Right lobe of liver (tissue), 6 donors: Measurements from ENCODE around the gene TRMO. TPM values are rescaled to one million over a fixed set of nuclear protein-coding genes. Genes with fewer than 3 reads are reported as not detected.

ENCODE experiments used
- ATAC-seq, 4 donors: fragments of 200-7000 bp; cut with Tn5 transposase; one replicate each; pipeline ENCODE4 v1.9.1; 2020; ENCODE audit warnings: mild to moderate bottlenecking in 4 of 4, moderate library complexity in 4 of 4
- DNase-seq, 3 donors: peaks; one replicate each; pipeline ENCODE4 v3.0.0-alpha.2; 2020
- H3K27ac ChIP-seq, 3 donors: fragments of 200-600 bp; one replicate each; pipeline ENCODE4 v1.8.0; 2022
- H3K27me3 ChIP-seq, 2 donors: fragments of 200-600 bp; one replicate each; pipeline ENCODE4 v1.8.0; 2022
- H3K36me3 ChIP-seq, 4 donors: fragments of 200-600 bp; sonication (generic) in 1 of 4; one replicate each; pipeline versions ENCODE4 v1.5.1 to v1.8.0; 2017 to 2022; ENCODE audit warnings: control low read depth in 1 of 4
- H3K4me1 ChIP-seq, 4 donors: fragments of 200-600 bp; sonication (generic) in 1 of 4; one replicate each; pipeline versions ENCODE4 v1.5.1 to v1.8.0; 2017 to 2022; ENCODE audit warnings: control low read depth in 1 of 4
- H3K4me3 ChIP-seq, 3 donors: fragments of 200-600 bp; one replicate each; pipeline ENCODE4 v1.8.0; 2022
- H3K9me3 ChIP-seq, 4 donors: fragments of 200-600 bp; sonication (generic) in 1 of 4; one replicate each; pipeline versions ENCODE4 v1.5.1 to v1.8.0; 2017 to 2022; ENCODE audit warnings: control low read depth in 1 of 4
- POLR2A ChIP-seq: fragments of 450-650 bp; IDR thresholded peaks from one replicate; pipeline ENCODE4 v1.6.1; 2017; ENCODE audit warnings: antibody characterized with exemption, mild to moderate bottlenecking
- WGBS: methylation state at CpG from one replicate; pipeline ENCODE4 v1.1.6; 2018; ENCODE audit warnings: low coverage, low lambda C conversion rate; ENCODE audit not compliant: insufficient coverage; ENCODE audit errors: missing lambda C conversion rate; 5-methylcytosine and 5-hydroxymethylcytosine counted together
- intact Hi-C, 2 donors: fragments of 100-400 bp; cut with DNase I; formaldehyde crosslinking; loops; one replicate each; pipeline versions ENCODE4 v1.11.2 to v1.14.1; 2022
- total RNA-seq, 6 experiments: library from RNA; depleted of rRNA in 2 of 6; stranded (reverse); fragments of >200 nt in 2 of 6; fragmentation: NEBNext Ultra II Directional in 3 of 6; extraction: Animal tissue kit (Norgen Biotek cat#: 25700) in 3 of 6; gene quantifications; one replicate each; pipeline versions ENCODE4 v1.1.0 to v1.2.4, GENCODE V29; 2016 to 2023
- TF ChIP-seq, protein P1 (sequence below), 4 donors: fragments of 200-600 bp in 3 of 4; fragments of 450-650 bp in 1 of 4; IDR thresholded peaks; one replicate each; pipeline versions ENCODE4 v1.5.1 to v1.8.0; 2016 to 2022; ENCODE audit warnings: antibody characterized with exemption in 4 of 4, mild to moderate bottlenecking in 2 of 4
- donor health status: DM: no; HTN: yes; CAD: no.
- donor health status: DM: no; HTN: no; CAD: no.
- donor health status: DM: no; HTN: no; CAD: no.
- donor health status: DM: no; HTN: yes; CAD: no.
- donor health status: DM: no; HTN: yes; CAD: no.

Gene TRMO
- total RNA-seq, 6 experiments from 2014 or later, result 5.7 to 14.7 (median 8.3) TPM

DNA sequence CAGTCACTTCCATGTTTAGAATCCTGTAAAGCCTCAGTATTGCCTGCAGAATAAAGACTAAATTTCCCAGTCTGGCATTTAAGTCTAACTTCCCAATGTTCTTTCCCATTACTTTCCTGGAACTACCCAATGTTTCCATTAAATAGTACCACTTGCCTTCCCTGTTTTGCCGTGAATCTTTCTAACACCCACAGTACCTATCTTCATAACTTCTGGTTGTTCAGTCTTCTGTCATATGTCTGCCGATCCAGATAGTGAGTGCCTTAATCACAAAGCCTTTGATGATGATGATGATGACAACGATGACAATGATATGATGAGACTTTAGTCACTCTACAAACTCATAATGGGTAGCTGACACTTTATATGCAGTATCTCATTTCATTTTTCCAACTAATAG is 22.3 kb upstream of the TRMO start:
- intact Hi-C loops, result no loop called here
- 59% methylated on average over 3 of the region's 3 CpGs for WGBS
- ATAC-seq (no peak), DNase-seq (no peak)
- no peak overlapping the region for H3K27ac ChIP-seq
- H3K4me3 ChIP-seq, result no peak overlapping the region
- H3K36me3 ChIP-seq, result no peaks in the 10 kb centered on the region
- H3K4me1 ChIP-seq, result no peaks in the 10 kb centered on the region
- H3K27me3 ChIP-seq, result no peaks in the 10 kb centered on the region
- H3K9me3 ChIP-seq, result no peaks in the 10 kb centered on the region
- no peak for TF ChIP-seq POLR2A
- TF ChIP-seq, protein P1, sequence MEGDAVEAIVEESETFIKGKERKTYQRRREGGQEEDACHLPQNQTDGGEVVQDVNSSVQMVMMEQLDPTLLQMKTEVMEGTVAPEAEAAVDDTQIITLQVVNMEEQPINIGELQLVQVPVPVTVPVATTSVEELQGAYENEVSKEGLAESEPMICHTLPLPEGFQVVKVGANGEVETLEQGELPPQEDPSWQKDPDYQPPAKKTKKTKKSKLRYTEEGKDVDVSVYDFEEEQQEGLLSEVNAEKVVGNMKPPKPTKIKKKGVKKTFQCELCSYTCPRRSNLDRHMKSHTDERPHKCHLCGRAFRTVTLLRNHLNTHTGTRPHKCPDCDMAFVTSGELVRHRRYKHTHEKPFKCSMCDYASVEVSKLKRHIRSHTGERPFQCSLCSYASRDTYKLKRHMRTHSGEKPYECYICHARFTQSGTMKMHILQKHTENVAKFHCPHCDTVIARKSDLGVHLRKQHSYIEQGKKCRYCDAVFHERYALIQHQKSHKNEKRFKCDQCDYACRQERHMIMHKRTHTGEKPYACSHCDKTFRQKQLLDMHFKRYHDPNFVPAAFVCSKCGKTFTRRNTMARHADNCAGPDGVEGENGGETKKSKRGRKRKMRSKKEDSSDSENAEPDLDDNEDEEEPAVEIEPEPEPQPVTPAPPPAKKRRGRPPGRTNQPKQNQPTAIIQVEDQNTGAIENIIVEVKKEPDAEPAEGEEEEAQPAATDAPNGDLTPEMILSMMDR (IDR thresholded peaks at IDR 0.05), result no peak

DNA sequence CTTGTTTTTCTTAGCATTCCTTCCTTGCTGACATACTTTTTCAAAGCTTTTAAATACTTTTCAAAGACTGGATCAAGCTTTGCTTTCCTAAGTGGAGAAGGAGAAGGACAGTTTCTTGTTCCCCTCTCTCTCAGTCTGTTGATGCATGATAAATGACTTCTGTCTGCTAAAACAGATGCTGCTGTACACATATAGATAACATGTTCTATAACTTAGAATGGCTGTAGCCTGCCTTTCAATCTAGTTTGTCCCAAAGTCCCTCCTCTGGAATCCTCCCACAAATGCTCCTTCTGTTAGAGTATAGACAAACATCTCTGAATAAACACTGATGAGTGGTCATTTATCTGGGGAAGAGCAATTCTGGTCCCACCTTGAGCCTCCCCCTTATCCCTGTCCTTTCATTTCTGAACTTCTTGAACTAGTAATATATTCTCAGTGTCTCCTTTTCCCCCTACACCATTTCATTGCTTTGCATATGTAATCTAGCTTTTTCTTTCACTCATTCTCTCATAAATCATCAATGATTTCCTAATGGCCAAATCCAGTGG is 21.1 kb upstream of the TRMO start:
- ATAC-seq (no peak), DNase-seq (no peak)
- Histone ChIP-seq H3K4me3 (no peak overlapping the region), H3K27me3 (no peaks in the 10 kb centered on the region), H3K27ac (no peak overlapping the region), H3K36me3 (no peaks in the 10 kb centered on the region), H3K4me1 (no peaks in the 10 kb centered on the region), H3K9me3 (no peaks in the 10 kb centered on the region)
- intact Hi-C loops, result no loop called here
- TF ChIP-seq POLR2A, result no peak
- TF ChIP-seq, protein P1 (IDR thresholded peaks at IDR 0.05), result no peak

DNA sequence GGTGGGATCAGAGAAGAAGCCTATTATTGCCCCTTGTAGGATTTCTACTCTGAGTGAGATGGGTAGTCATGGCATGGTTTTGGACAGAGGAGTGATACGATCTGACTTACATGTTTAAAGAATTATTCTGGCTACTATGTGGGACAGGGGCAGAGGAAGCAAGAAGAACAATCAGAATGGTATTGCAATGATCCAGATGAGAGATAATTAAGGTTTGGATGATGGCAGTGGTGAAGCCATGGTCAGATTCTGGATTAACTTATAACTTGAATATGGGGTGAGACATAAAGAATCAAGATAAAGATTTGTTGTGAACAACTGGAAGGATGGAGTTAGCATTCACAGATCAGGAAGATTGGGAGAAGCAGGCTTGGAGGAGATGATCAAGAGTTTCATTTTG is 19.0 kb upstream of the TRMO start:
- no peak for TF ChIP-seq POLR2A
- TF ChIP-seq, protein P1 (IDR thresholded peaks at IDR 0.05), result no peak
- H3K27ac ChIP-seq, result no peak overlapping the region
- H3K4me1 ChIP-seq, result no peaks in the 10 kb centered on the region
- intact Hi-C loops, result no loop called here
- DNase-seq (no peak), ATAC-seq (no peak)
- H3K9me3 ChIP-seq, result no peaks in the 10 kb centered on the region
- no peaks in the 10 kb centered on the region for H3K36me3 ChIP-seq
- H3K27me3 ChIP-seq, result no peaks in the 10 kb centered on the region
- no peak overlapping the region for H3K4me3 ChIP-seq
- 77% methylated on average over 1 of the region's 1 CpG for WGBS

DNA sequence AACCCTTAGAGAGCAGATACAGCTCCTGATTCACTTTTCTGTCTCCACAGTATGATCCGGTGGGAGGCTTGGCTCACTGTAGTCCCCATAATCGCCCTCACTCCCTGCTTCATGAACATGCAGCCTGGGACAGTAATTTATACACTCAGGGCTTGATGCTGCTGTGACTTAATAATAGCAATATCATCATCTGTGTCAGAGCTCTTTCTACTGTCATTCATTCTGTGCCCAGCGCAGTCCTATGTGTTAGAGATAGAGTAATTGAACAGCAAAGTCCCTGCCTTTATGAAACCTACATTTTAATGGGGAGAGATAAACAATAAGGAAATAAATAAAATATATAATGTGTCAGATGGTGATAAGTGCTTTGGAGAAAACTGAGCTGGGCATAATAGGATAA is 18.4 kb upstream of the TRMO start:
- no peak for ATAC-seq
- Histone ChIP-seq H3K27me3 (no peaks in the 10 kb centered on the region), H3K36me3 (no peaks in the 10 kb centered on the region), H3K4me1 (no peaks in the 10 kb centered on the region), H3K4me3 (no peak overlapping the region), H3K9me3 (no peaks in the 10 kb centered on the region), H3K27ac (no peak overlapping the region)
- intact Hi-C loops, result no loop called here
- 41% methylated on average over 3 of the region's 3 CpGs for WGBS
- TF ChIP-seq POLR2A, result no peak
- TF ChIP-seq, protein P1 (IDR thresholded peaks at IDR 0.05), result no peak
- DNase-seq, result no peak

DNA sequence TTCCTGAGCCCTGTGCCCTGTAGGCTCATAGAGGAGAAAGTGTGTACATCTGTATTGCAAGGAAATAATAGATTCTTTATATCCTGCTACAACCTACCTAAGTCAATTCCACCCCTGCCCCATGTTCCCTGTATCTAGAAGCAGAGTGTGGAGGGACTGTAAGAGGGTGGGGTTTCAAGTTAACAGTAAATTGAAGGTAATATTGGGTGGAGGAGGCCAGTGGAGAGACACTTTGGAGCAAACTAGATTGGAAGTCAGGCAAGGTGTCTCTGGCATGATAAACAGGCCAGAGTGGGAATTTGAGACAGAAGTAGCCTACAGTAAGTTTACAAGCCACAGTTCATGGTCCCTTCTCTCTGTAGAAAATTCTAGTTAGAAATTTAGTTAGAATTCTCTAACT is 17.9 kb upstream of the TRMO start:
- TF ChIP-seq, protein P1 (IDR thresholded peaks at IDR 0.05), result no peak
- TF ChIP-seq POLR2A, result no peak
- H3K9me3 ChIP-seq, result no peaks in the 10 kb centered on the region
- no peak overlapping the region for H3K4me3 ChIP-seq
- H3K4me1 ChIP-seq, result no peaks in the 10 kb centered on the region
- H3K27me3 ChIP-seq, result no peaks in the 10 kb centered on the region
- no peak for ATAC-seq
- H3K36me3 ChIP-seq, result no peaks in the 10 kb centered on the region
- no peak for DNase-seq
- no peak overlapping the region for H3K27ac ChIP-seq
- intact Hi-C loops, result no loop called here
